Measurements from ENCODE around the gene SGSM2.
"Not testable (repeated sequence)": the region's sequence is repeated elsewhere in the genome, so short reads cannot be mapped to it uniquely, and the experiment has no call there.

The SGSM2 gene

DNA sequence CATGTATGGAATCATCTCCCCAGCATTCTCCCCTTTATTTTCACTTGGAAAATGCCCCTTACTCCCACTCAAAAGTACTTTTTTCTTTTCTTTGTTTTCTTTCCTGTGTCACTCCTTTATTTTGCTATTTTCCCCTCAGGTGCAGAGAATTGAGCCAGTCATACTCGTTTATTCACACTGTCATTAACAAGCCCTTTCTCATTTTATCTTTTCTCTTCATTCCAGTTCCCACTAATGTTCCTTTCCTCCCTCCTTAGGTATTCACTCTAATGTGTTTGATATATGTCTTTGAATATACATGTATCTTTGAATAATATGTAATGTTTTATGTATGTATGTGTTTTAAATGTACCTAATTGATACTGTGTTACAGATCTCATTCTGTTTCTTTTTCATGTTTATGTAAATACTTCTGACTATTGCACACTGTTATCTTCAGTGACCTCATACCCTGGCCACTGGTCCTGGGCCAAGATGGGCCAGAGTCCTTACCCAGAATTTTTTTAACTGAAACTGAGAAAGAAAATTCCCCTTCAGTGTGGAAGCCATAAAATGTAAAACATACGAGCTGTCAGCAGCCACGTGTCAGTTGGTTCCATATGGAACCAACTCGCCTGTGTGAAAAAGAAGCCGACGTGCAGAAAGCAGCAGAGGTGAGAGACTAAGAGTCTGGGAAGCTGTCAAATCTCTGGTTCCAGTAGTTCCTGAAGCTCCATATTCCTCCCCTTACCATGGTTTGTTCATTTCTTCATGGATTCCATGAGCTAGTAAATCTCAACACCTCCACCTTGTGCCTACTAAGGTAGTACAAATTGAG lies 27.8 kb upstream of the SGSM2 start:
- Histone ChIP-seq H3K18ac (ENCODE audit: low read length) (no peak overlapping the region), H3K27ac (ENCODE audit: low read depth, low read length) (no peak overlapping the region)
- no peak for DNase-seq

DNA sequence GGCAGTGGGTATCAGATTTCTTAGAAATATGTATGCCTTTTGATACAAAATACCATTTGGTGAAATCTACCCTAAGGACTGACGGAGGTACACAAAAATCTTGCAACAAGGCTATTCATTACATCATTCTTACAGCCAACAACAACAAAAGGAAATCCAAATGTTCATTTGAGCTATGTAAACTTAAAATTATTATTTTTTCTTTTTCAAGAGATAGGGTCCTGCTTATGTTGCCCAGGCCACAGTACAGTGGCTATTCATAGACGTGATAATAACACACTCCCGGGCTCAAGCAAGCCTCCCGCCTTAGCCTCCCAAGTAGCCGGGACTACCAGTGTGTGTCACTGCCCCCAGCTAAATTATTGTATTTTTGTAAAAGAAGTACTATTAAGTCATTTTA lies 24.6 kb upstream of the SGSM2 start:
- H3K9ac ChIP-seq (ENCODE audit: low read length) = no peak overlapping the region
- no peak overlapping the region for H3K4ac ChIP-seq (ENCODE audit: low read depth, low read length)
- H3K4me2 ChIP-seq (ENCODE audit: low read length) = no peak overlapping the region
- H2AK5ac ChIP-seq (ENCODE audit: low read length) = no peak overlapping the region
- H3K4me1 ChIP-seq (ENCODE audit: control insufficient read depth, low read depth, low read length) = no peaks in the 10 kb centered on the region
- no peak overlapping the region for H3K18ac ChIP-seq (ENCODE audit: low read length)
- H2BK5ac ChIP-seq (ENCODE audit: low read length) = no peak overlapping the region
- H3K23ac ChIP-seq (ENCODE audit: low read length) = no peak overlapping the region
- no peak overlapping the region for H4K5ac ChIP-seq (ENCODE audit: low read length)
- H2BK120ac ChIP-seq (ENCODE audit: low read depth, low read length) = no peak overlapping the region
- H3K36me3 ChIP-seq (ENCODE audit: control insufficient read depth, insufficient read depth, low read length) = no peaks in the 10 kb centered on the region
- no peaks in the 10 kb centered on the region for H3K27me3 ChIP-seq (ENCODE audit: insufficient read depth, low read length, poor library complexity)
- H3K56ac ChIP-seq (ENCODE audit: low read length) = no peak overlapping the region
- H3K79me2 ChIP-seq (ENCODE audit: control insufficient read depth, insufficient read depth, low read length) = no peaks in the 10 kb centered on the region
- no peak overlapping the region for H3K4me3 ChIP-seq (ENCODE audit: low read length)
- H4K8ac ChIP-seq (ENCODE audit: low read depth, low read length) = no peak overlapping the region
- H2BK15ac ChIP-seq (replicated peaks; ENCODE audit: low read depth) = no peak overlapping the region
- no peaks in the 10 kb centered on the region for H3K79me1 ChIP-seq (ENCODE audit: low read length)
- no CpG with 5 or more reads among the region's 5 CpGs for WGBS (ENCODE audit: extremely low coverage, insufficient coverage, low lambda C conversion rate)
- DNase-seq = no peak
- H3K27ac ChIP-seq (ENCODE audit: low read depth, low read length) = no peak overlapping the region

More for the DNA sequence above, 27.8 kb upstream of the SGSM2 start:
- H3K4me1 ChIP-seq (ENCODE audit: control insufficient read depth, low read depth, low read length) = no peaks in the 10 kb centered on the region
- no peak overlapping the region for H2BK15ac ChIP-seq (replicated peaks; ENCODE audit: low read depth)
- no peak overlapping the region for H3K4me3 ChIP-seq (ENCODE audit: low read length)
- no peak overlapping the region for H3K56ac ChIP-seq (ENCODE audit: low read length)
- H3K79me2 ChIP-seq (ENCODE audit: control insufficient read depth, insufficient read depth, low read length) = no peaks in the 10 kb centered on the region
- no peak overlapping the region for H3K23ac ChIP-seq (ENCODE audit: low read length)
- H3K36me3 ChIP-seq (ENCODE audit: control insufficient read depth, insufficient read depth, low read length) = no peaks in the 10 kb centered on the region
- WGBS (ENCODE audit: extremely low coverage, insufficient coverage, low lambda C conversion rate) = no CpG with 5 or more reads among the region's 6 CpGs
- no peak overlapping the region for H2AK5ac ChIP-seq (ENCODE audit: low read length)
- H2BK5ac ChIP-seq (ENCODE audit: low read length) = no peak overlapping the region
- no peak overlapping the region for H2BK120ac ChIP-seq (ENCODE audit: low read depth, low read length)
- H3K9ac ChIP-seq (ENCODE audit: low read length) = no peak overlapping the region
- H4K5ac ChIP-seq (ENCODE audit: low read length) = no peak overlapping the region
- H4K8ac ChIP-seq (ENCODE audit: low read depth, low read length) = no peak overlapping the region
- no peak overlapping the region for H3K4me2 ChIP-seq (ENCODE audit: low read length)
- no peak overlapping the region for H3K4ac ChIP-seq (ENCODE audit: low read depth, low read length)
- peaks cover 3% of the 10 kb centered on the region for H3K79me1 ChIP-seq (ENCODE audit: low read length)
- H3K27me3 ChIP-seq (ENCODE audit: insufficient read depth, low read length, poor library complexity) = no peaks in the 10 kb centered on the region

DNA sequence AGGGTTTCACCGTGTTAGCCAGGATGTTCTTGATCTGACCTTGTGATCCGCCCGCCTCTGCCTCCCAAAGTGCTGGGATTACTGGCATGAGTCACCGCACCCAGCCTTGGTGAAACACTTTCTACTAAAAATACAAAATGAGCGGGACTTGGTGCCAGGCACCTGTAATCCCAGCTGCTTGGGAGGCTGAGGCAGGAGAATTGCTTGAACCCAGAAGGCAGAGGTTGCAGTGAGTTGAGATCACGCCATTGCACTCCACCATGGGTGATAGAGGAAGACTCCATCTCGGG lies 20.4 kb upstream of the SGSM2 start:
- not testable (repeated sequence) for H3K4me3 ChIP-seq (ENCODE audit: low read length); H3K56ac ChIP-seq (ENCODE audit: low read length); H3K27ac ChIP-seq (ENCODE audit: low read depth, low read length); H2AK5ac ChIP-seq (ENCODE audit: low read length); H3K4me2 ChIP-seq (ENCODE audit: low read length); H3K79me1 ChIP-seq (ENCODE audit: low read length); H4K8ac ChIP-seq (ENCODE audit: low read depth, low read length); DNase-seq; H3K4ac ChIP-seq (ENCODE audit: low read depth, low read length); H2BK5ac ChIP-seq (ENCODE audit: low read length); H3K18ac ChIP-seq (ENCODE audit: low read length); H2BK15ac ChIP-seq (replicated peaks; ENCODE audit: low read depth); H3K4me1 ChIP-seq (ENCODE audit: control insufficient read depth, low read depth, low read length); H2BK120ac ChIP-seq (ENCODE audit: low read depth, low read length); H3K9ac ChIP-seq (ENCODE audit: low read length); H3K23ac ChIP-seq (ENCODE audit: low read length); H3K27me3 ChIP-seq (ENCODE audit: insufficient read depth, low read length, poor library complexity); H3K36me3 ChIP-seq (ENCODE audit: control insufficient read depth, insufficient read depth, low read length); H3K79me2 ChIP-seq (ENCODE audit: control insufficient read depth, insufficient read depth, low read length); H4K5ac ChIP-seq (ENCODE audit: low read length)
- no CpG with 5 or more reads among the region's 7 CpGs for WGBS (ENCODE audit: extremely low coverage, insufficient coverage, low lambda C conversion rate)

DNA sequence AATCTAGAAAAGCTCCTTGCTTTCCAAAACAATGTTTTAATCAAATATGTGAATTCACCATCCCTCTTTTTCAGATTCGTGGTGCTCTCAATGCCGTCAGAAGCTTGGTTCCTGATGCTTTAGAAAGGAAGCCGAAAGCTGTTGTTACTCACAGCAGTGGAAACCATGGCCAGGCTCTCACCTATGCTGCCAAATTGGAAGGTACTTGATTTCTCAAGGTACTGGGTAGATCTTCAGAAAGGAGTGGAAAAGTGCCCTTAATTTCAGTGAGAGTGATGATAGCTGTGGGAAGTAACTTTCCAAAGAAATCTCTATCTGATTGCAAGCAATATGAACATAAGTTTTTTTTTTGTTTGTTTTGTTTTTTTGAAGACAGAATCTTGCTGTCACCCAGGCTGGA lies 19.5 kb upstream of the SGSM2 start:
- H3K4ac ChIP-seq (ENCODE audit: low read depth, low read length) = no peak overlapping the region
- WGBS (ENCODE audit: extremely low coverage, insufficient coverage, low lambda C conversion rate) = no CpG with 5 or more reads among the region's 3 CpGs

DNA sequence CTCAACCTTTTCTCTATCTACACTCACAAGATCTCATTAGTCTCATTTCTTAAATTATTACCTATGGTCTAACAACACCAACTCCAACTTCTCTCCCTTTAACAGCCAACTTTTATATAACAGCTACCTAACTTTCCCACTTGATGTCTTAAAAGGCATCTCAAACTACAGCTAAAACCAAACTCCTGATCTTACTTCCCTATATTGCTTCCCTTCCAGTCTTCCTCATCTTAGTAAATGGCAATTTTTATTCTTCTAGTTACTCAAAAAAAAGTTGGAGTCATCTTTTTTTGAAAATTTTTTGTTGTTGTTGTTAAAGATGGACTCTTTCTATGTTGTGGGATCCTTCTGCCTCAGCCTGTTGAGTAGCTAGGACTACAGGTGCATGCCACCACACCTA lies 18.2 kb upstream of the SGSM2 start:
- H4K5ac ChIP-seq (ENCODE audit: low read length) = no peak overlapping the region
- H3K9ac ChIP-seq (ENCODE audit: low read length) = no peak overlapping the region
- H3K4me3 ChIP-seq (ENCODE audit: low read length) = no peak overlapping the region
- H3K23ac ChIP-seq (ENCODE audit: low read length) = no peak overlapping the region
- no peak overlapping the region for H2BK15ac ChIP-seq (replicated peaks; ENCODE audit: low read depth)
- H3K4me1 ChIP-seq (ENCODE audit: control insufficient read depth, low read depth, low read length) = no peaks in the 10 kb centered on the region
- H3K27me3 ChIP-seq (ENCODE audit: insufficient read depth, low read length, poor library complexity) = no peaks in the 10 kb centered on the region
- no peak overlapping the region for H2BK5ac ChIP-seq (ENCODE audit: low read length)
- no peaks in the 10 kb centered on the region for H3K79me2 ChIP-seq (ENCODE audit: control insufficient read depth, insufficient read depth, low read length)
- H3K56ac ChIP-seq (ENCODE audit: low read length) = no peak overlapping the region
- no peak overlapping the region for H2BK120ac ChIP-seq (ENCODE audit: low read depth, low read length)
- H3K18ac ChIP-seq (ENCODE audit: low read length) = no peak overlapping the region
- no peak overlapping the region for H3K27ac ChIP-seq (ENCODE audit: low read depth, low read length)
- peaks cover 9% of the 10 kb centered on the region for H3K36me3 ChIP-seq (ENCODE audit: control insufficient read depth, insufficient read depth, low read length)
- DNase-seq = no peak
- H3K4ac ChIP-seq (ENCODE audit: low read depth, low read length) = no peak overlapping the region
- no peaks in the 10 kb centered on the region for H3K79me1 ChIP-seq (ENCODE audit: low read length)
- H3K4me2 ChIP-seq (ENCODE audit: low read length) = no peak overlapping the region
- no peak overlapping the region for H4K8ac ChIP-seq (ENCODE audit: low read depth, low read length)
- H2AK5ac ChIP-seq (ENCODE audit: low read length) = no peak overlapping the region

More for the DNA sequence above, 19.5 kb upstream of the SGSM2 start:
- Histone ChIP-seq H4K5ac (ENCODE audit: low read length) (no peak overlapping the region), H2BK5ac (ENCODE audit: low read length) (no peak overlapping the region), H3K4me3 (ENCODE audit: low read length) (no peak overlapping the region), H3K36me3 (ENCODE audit: control insufficient read depth, insufficient read depth, low read length) (peaks cover 2% of the 10 kb centered on the region), H3K79me1 (ENCODE audit: low read length) (no peaks in the 10 kb centered on the region), H3K9ac (ENCODE audit: low read length) (no peak overlapping the region), H3K4me1 (ENCODE audit: control insufficient read depth, low read depth, low read length) (no peaks in the 10 kb centered on the region), H2BK15ac (replicated peaks; ENCODE audit: low read depth) (no peak overlapping the region), H3K27me3 (ENCODE audit: insufficient read depth, low read length, poor library complexity) (no peaks in the 10 kb centered on the region), H3K27ac (ENCODE audit: low read depth, low read length) (no peak overlapping the region), H3K56ac (ENCODE audit: low read length) (no peak overlapping the region), H3K18ac (ENCODE audit: low read length) (no peak overlapping the region), H3K4me2 (ENCODE audit: low read length) (no peak overlapping the region), H2AK5ac (ENCODE audit: low read length) (no peak overlapping the region), H4K8ac (ENCODE audit: low read depth, low read length) (peak overlapping the region; percentile 28), H3K79me2 (ENCODE audit: control insufficient read depth, insufficient read depth, low read length) (no peaks in the 10 kb centered on the region), H2BK120ac (ENCODE audit: low read depth, low read length) (no peak overlapping the region), H3K23ac (ENCODE audit: low read length) (no peak overlapping the region)
- no peak for DNase-seq

DNA sequence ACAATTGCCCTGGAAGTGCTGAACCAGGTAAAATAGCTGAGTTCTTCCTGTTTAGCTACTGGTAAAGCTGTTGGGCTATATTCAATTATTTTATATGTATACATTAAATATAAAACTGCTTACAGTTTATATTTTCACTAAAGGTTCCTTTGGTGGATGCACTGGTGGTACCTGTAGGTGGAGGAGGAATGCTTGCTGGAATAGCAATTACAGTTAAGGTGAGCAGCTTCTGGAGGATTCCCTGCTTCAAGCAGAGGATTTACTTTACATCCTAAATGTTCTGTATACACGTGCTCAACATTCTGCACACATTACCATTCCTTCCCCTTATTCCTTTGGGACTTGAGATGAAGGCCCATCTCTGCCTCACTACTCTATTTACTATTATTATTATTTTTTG lies 15.9 kb upstream of the SGSM2 start:
- WGBS (ENCODE audit: extremely low coverage, insufficient coverage, low lambda C conversion rate) = no CpG with 5 or more reads among the region's 1 CpG
- Histone ChIP-seq H3K4me3 (ENCODE audit: low read length) (no peak overlapping the region), H2BK15ac (replicated peaks; ENCODE audit: low read depth) (no peak overlapping the region), H3K36me3 (ENCODE audit: control insufficient read depth, insufficient read depth, low read length) (peaks cover 22% of the 10 kb centered on the region), H3K79me2 (ENCODE audit: control insufficient read depth, insufficient read depth, low read length) (no peaks in the 10 kb centered on the region), H3K27ac (ENCODE audit: low read depth, low read length) (no peak overlapping the region), H2BK120ac (ENCODE audit: low read depth, low read length) (no peak overlapping the region), H4K8ac (ENCODE audit: low read depth, low read length) (no peak overlapping the region), H3K9ac (ENCODE audit: low read length) (no peak overlapping the region), H3K23ac (ENCODE audit: low read length) (no peak overlapping the region), H3K4me1 (ENCODE audit: control insufficient read depth, low read depth, low read length) (no peaks in the 10 kb centered on the region), H3K18ac (ENCODE audit: low read length) (no peak overlapping the region), H3K27me3 (ENCODE audit: insufficient read depth, low read length, poor library complexity) (no peaks in the 10 kb centered on the region), H4K5ac (ENCODE audit: low read length) (no peak overlapping the region), H3K56ac (ENCODE audit: low read length) (no peak overlapping the region), H2BK5ac (ENCODE audit: low read length) (no peak overlapping the region), H3K4ac (ENCODE audit: low read depth, low read length) (no peak overlapping the region), H3K79me1 (ENCODE audit: low read length) (no peaks in the 10 kb centered on the region), H2AK5ac (ENCODE audit: low read length) (no peak overlapping the region), H3K4me2 (ENCODE audit: low read length) (no peak overlapping the region)
- DNase-seq = no peak
